Measurements from ENCODE around the gene DPAGT1. TPM values are rescaled to one million over a fixed set of nuclear protein-coding genes. Genes with fewer than 3 reads are reported as not detected.

The DPAGT1 gene
- total RNA-seq, 1 experiment from 2014 or later: 63.5 TPM

- TF ChIP-seq STAT6 (CRISPR knock-in tag; conservative IDR thresholded peaks at IDR 0.05; ENCODE audit: low read depth) (0 out of 2 replicates have a peak, but pooled peaks have one; percentile 41), ESRRA (CRISPR knock-in tag; IDR thresholded peaks at IDR 0.05; ENCODE audit: borderline replicate concordance) (no peak), TEAD1 (CRISPR knock-in tag; IDR thresholded peaks at IDR 0.05) (no peak), CREM (CRISPR knock-in tag; IDR thresholded peaks at IDR 0.05) (0 out of 2 replicates have a peak, but pooled peaks have one; percentile 35), ARID4B (CRISPR knock-in tag; IDR thresholded peaks at IDR 0.05; ENCODE audit: borderline replicate concordance) (no peak; the same call in 1 of the 2 replicates), MXD4 (CRISPR knock-in tag; IDR thresholded peaks at IDR 0.05; ENCODE audit: borderline replicate concordance) (0 out of 2 replicates have a peak, but pooled peaks have one; percentile 5), SMAD3 (CRISPR knock-in tag; IDR thresholded peaks at IDR 0.05; ENCODE audit: borderline replicate concordance) (0 out of 2 replicates have a peak, but pooled peaks have one; percentile 29)
- TF ChIP-seq, protein P1, sequence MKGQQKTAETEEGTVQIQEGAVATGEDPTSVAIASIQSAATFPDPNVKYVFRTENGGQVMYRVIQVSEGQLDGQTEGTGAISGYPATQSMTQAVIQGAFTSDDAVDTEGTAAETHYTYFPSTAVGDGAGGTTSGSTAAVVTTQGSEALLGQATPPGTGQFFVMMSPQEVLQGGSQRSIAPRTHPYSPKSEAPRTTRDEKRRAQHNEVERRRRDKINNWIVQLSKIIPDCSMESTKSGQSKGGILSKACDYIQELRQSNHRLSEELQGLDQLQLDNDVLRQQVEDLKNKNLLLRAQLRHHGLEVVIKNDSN (CRISPR knock-in tag; IDR thresholded peaks at IDR 0.05): no peak
- TF ChIP-seq, protein P2, sequence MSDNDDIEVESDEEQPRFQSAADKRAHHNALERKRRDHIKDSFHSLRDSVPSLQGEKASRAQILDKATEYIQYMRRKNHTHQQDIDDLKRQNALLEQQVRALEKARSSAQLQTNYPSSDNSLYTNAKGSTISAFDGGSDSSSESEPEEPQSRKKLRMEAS (CRISPR knock-in tag; IDR thresholded peaks at IDR 0.05): 0 out of 2 replicates have a peak, but pooled peaks have one; percentile 31
- TF ChIP-seq, protein P3, sequence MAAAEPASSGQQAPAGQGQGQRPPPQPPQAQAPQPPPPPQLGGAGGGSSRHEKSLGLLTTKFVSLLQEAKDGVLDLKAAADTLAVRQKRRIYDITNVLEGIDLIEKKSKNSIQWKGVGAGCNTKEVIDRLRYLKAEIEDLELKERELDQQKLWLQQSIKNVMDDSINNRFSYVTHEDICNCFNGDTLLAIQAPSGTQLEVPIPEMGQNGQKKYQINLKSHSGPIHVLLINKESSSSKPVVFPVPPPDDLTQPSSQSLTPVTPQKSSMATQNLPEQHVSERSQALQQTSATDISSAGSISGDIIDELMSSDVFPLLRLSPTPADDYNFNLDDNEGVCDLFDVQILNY (CRISPR knock-in tag; IDR thresholded peaks at IDR 0.05): 0 out of 2 replicates have a peak, but pooled peaks have one; percentile 24
- TF ChIP-seq, protein P4, sequence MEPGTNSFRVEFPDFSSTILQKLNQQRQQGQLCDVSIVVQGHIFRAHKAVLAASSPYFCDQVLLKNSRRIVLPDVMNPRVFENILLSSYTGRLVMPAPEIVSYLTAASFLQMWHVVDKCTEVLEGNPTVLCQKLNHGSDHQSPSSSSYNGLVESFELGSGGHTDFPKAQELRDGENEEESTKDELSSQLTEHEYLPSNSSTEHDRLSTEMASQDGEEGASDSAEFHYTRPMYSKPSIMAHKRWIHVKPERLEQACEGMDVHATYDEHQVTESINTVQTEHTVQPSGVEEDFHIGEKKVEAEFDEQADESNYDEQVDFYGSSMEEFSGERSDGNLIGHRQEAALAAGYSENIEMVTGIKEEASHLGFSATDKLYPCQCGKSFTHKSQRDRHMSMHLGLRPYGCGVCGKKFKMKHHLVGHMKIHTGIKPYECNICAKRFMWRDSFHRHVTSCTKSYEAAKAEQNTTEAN (CRISPR knock-in tag; IDR thresholded peaks at IDR 0.05): no peak
These were observed 44.5 kb downstream of the DPAGT1 start, which contains the start of gene HYOU1 (continued) for GRCh38 chr11:119057000-119057769.

GRCh38 chr11:119056421-119056999 is 45.1 kb downstream of the DPAGT1 start:
- H3K4me1 Mint-ChIP-seq: peaks cover 17% of the 10 kb centered on the region
- POLR2A ChIA-PET: interaction anchor here (0.6 to 2.6 kb wide), 9 partner anchors 9 to 145 kb away, joined by 3 to 20 read pairs (median 5); partner anchors contain the start of genes CENATAC, DPAGT1, HMBS and NLRX1
- CTCF ChIA-PET: interaction anchor here (0.6 to 3.0 kb wide), 9 partner anchors 9 to 315 kb away, joined by 3 to 14 read pairs (median 4); partner anchors contain the start of genes CBL, CENATAC and VPS11
- ATAC-seq (peak; percentile 0; the same call in 1 of the 2 replicates), DNase-seq (ENCODE audit: low spot score) (peak; percentile 55)
- peak overlapping the region; percentile 89 for H3K4me3 Mint-ChIP-seq
- H3K27me3 Mint-ChIP-seq (ENCODE audit: low read depth): no peaks in the 10 kb centered on the region
- no peaks in the 10 kb centered on the region for H3K9me3 Mint-ChIP-seq
- peaks cover 45% of the 10 kb centered on the region for H3K36me3 Mint-ChIP-seq
- H3K27ac Mint-ChIP-seq: peak overlapping the region; percentile 88
- TF ChIP-seq, protein P5, sequence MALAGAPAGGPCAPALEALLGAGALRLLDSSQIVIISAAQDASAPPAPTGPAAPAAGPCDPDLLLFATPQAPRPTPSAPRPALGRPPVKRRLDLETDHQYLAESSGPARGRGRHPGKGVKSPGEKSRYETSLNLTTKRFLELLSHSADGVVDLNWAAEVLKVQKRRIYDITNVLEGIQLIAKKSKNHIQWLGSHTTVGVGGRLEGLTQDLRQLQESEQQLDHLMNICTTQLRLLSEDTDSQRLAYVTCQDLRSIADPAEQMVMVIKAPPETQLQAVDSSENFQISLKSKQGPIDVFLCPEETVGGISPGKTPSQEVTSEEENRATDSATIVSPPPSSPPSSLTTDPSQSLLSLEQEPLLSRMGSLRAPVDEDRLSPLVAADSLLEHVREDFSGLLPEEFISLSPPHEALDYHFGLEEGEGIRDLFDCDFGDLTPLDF (CRISPR knock-in tag; IDR thresholded peaks at IDR 0.05): 0 out of 2 replicates have a peak, but pooled peaks have one; percentile 15
- TF ChIP-seq ESRRA (CRISPR knock-in tag; IDR thresholded peaks at IDR 0.05; ENCODE audit: borderline replicate concordance): no peak
- peak; percentile 29; the same call in 1 of the 2 replicates for TF ChIP-seq CREM (CRISPR knock-in tag; IDR thresholded peaks at IDR 0.05)
- TF ChIP-seq, protein P6, sequence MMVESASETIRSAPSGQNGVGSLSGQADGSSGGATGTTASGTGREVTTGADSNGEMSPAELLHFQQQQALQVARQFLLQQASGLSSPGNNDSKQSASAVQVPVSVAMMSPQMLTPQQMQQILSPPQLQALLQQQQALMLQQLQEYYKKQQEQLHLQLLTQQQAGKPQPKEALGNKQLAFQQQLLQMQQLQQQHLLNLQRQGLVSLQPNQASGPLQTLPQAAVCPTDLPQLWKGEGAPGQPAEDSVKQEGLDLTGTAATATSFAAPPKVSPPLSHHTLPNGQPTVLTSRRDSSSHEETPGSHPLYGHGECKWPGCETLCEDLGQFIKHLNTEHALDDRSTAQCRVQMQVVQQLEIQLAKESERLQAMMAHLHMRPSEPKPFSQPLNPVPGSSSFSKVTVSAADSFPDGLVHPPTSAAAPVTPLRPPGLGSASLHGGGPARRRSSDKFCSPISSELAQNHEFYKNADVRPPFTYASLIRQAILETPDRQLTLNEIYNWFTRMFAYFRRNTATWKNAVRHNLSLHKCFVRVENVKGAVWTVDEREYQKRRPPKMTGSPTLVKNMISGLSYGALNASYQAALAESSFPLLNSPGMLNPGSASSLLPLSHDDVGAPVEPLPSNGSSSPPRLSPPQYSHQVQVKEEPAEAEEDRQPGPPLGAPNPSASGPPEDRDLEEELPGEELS (CRISPR knock-in tag; IDR thresholded peaks at IDR 0.05): 0 out of 2 replicates have a peak, but pooled peaks have one; percentile 8
- TF ChIP-seq, protein P3 (CRISPR knock-in tag; IDR thresholded peaks at IDR 0.05): 0 out of 2 replicates have a peak, but pooled peaks have one; percentile 48

Measured in WTC11 (cell line).